ENCODE results near the gene OVOL3.

OVOL3 gene

DNA sequence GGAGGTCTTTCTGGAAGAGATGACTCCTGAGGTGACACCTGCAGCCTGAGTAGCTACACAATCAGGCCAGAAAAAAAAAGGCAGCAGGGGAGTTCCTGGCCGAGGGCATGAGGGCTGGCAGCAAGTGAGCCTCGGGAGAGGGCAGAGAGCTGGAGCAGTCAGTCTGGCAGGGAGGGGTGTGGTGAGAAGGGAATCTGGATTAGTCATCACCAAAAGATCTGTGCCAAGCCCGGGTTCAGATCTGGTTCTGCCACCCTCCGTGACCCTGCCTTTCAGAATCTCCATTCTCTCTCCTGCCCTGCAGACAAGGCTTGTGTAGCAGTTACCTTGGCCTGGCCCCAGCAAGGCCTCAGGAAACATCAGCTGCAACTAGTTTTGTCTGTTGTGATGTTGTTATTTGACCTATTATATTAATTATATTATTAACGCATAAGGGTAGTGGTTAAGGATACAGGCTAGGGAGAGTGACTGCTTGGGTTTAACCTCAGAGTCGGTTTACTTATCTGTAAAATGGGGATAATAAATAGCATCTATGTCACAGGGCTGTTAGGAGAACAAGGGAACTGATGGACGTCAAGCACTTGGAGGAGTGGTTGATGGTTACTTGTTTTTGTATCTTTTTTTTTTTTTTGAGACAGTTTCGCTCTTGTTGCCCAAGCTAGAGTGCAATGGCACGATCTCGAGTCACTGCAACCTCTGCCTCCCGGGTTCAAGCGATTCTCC lies 26.2 kb downstream of the OVOL3 start:
- DNase-seq, result peak; percentile 9

DNA sequence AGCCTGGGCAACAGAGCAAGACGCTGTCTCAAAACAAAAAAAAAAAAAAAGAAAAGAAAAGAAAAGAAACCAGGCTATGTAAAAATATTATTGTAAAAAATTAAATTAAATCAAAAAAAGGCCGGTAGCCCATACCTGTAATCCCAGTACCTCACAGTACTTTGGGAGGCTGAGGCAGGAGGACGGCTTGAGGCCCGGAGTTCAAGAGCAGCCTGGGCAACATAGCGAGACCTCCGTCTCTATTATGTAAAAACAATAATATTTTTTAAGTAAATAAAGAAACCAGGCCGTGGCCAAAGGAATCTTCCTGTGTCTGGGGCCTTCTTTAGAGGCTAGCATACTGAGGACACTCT lies 28.2 kb downstream of the OVOL3 start:
- DNase-seq, result no peak

DNA sequence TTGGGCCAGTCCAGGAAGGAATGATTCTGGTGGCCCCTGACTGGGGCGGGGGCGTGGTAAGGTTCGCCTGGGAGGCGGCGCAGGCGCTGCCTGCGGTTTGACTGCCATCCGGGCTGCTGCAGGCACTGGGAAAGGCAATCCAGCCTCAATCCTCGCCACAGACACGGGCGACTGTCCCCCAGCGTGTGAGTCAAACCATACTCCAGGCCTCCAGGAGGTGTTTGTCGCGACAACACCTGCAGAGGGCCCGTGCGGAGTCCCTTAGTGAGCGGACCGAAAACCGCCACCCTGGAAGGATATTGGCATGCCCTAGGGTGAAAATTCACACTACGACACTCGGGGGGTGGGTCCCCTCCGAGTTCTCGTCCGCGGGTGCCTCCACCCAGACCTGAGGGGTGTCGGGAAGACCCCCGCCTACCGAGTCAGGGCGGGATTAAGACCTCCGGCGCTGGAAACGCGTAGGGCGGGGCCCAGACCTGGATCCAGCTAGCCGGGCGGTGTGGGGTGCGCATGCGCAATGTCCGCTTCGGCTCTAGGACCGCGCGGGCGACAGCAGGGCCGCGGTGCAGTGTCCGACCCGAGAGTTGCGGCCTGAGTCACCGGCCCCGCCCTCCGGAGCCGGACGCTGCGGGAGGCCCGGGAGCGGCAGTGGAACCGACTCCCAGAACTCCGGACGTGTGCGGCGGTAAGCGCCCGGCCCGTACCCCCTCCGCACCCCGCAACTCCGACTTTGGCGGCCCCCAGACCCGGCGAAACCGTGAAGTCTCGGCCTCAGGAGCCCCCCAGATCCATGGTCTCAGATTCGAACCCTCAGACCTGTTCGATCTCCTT lies 28.7 kb downstream of the OVOL3 start, which contains the start of gene CAPNS1:
Gene CAPNS1, plus strand, starts transcription at position 594 of the 831 bp plus-strand sequence. CDS start 946 bp downstream, outside the sequence.
- peak; percentile 90 for DNase-seq

DNA sequence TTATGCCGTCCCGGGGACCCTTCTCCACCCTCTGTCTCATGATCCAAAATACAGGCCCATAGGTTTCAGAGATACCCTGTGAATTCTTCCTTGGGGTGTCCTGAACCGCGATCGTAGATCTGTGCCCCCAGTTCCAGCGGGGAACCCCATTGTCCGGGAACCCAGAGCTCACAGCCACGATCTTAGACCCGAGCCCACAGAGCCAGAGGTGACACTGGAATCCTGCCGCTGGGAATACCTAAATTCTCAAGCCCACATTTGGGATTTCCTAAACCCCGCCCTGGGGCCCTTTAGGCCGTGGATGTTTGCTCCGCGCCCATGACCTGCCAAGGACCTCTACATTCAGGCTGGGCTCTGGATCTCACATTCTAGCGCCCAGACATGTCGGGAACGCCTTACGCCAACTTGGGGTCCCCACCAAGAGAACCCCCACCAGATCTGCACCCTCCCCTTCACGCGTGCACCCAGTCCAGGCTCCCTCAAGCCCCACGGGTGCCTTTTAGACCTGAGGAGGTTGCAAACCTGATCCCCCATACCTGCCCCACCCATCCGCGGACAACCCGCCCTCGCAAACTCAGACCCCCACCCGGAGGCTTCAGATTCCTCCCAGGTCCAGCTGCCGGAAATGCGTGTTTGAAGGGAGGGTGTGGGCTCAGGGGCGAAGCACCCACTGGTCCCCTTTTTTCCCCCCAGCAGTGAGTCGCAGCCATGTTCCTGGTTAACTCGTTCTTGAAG lies 29.5 kb downstream of the OVOL3 start:
- peak; percentile 40 for DNase-seq

DNA sequence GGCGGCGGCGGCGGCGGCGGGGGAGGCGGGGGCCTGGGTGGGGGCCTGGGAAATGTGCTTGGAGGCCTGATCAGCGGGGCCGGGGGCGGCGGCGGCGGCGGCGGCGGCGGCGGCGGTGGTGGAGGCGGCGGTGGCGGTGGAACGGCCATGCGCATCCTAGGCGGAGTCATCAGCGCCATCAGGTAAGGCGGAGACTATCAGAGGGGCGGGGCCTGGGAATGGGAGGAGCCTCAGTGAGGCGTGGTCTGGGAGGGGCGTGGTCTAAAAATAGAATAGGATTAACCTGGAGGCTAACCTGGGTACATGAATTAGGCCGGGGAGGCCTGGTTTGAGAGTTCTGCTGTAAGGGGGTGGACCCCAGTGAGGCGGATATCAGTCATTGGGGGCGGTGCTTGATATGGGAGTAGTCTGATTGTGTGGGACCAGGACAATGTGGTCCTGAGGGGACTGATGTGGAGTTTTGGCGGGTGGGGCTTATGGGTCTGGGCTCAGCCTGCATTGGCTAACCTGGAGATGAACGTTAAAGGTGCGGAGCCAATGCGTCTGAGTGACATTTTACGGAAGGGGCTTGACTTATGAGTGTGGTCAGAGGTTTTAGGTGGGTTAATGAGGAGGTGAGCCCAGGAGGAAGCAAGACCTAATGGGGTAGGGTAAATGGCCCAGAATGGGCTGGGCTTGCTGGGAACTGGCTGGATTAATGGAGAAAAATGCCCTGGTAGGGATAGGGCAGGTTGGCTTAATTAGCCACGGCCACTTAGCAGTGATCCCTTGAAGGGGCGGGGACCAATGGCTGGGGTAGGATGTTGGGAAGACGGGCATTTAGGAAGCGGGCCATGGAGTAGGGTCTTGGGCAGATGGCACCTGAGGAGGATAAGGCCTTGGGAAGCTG lies 30.3 kb downstream of the OVOL3 start:
- peak; percentile 41 for DNase-seq

DNA sequence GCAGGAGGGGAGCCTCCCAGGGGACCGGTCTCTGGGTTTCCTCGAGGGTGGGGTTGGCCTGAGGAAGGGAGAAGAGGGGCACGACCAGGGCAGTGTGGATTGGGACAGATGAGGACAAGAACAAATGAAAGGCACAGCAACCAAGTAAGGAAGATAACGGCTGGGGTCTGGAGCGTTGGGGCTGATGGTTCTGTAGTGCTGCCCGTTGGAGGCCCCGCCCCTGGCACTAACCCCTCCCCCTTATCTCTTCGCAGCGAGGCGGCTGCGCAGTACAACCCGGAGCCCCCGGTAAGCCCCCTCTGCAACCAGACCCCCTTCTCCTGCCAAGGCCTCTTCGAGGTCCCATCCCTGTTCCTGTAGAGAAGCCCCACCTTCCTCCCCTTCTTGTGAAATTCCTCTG lies 31.1 kb downstream of the OVOL3 start:
- DNase-seq, result no peak

DNA sequence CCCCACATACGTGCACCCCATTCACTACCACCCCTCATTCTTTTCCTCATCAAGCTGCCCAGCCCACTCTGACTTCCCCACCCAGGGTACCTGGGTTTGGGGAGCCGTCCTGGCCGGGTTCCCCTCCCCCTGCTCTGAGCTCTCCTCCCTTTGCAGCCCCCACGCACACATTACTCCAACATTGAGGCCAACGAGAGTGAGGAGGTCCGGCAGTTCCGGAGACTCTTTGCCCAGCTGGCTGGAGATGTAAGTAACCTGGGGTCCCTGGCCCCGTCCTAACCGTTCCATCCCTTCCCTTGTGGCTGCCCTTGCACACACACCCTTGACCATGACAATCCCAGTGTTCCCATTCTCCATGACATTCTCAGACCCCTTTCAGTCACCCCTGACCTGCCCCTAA lies 31.6 kb downstream of the OVOL3 start:
- DNase-seq, result no peak

DNA sequence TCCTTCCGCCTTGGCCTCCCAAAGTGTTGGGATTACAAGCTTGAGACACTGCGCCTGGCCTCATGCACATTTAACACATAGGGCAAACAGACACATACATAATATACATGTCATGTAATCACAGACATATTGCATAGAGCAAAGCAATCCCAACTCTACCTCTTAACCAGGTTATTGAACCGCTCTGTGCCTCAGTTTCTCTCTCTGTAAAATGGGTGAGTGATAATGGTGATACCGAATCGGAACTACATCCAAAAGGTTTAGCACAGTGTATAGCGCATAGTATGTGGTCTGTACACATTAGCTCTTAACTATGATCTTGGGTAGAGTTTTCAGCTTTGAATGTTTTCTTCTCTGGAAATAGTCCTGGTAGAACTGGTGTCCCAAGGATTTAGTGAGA lies 33.7 kb downstream of the OVOL3 start:
- no peak for DNase-seq

DNA sequence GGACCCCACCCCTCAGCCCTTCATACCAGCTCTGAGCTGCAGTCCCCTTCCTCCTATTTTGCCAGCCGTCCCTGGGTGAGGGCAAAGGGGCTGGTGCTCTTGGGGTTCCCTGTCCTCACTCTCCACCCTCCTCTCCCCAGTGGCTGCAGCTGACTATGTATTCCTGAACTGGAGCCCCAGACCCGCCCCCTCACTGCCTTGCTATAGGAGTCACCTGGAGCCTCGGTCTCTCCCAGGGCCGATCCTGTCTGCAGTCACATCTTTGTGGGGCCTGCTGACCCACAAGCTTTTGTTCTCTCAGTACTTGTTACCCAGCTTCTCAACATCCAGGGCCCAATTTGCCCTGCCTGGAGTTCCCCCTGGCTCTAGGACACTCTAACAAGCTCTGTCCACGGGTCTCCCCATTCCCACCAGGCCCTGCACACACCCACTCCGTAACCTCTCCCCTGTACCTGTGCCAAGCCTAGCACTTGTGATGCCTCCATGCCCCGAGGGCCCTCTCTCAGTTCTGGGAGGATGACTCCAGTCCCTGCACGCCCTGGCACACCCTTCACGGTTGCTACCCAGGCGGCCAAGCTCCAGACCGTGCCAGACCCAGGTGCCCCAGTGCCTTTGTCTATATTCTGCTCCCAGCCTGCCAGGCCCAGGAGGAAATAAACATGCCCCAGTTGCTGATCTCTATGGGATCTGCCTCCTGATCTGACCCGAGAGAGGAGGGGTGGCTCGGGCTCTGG lies 38.9 kb downstream of the OVOL3 start:
- no peak for DNase-seq

DNA sequence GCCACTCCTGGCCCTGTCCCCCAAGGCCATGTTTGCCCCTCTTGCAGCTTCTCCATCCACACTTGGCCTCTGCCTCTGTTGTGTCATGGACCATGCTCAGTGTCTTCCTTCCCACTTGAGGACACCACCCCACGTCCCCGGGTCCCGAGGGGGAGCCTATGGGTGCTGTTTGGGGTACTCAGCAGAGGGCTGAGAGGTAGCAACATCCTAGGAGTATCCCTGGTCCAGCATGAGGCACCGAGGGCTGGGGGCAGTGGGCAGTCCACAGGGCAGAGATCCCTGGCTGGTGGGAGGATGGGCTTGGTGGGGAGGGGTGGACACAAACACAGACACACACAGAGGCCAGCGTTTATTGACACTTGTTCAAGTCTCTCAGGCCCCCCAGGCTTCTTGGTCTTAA lies 39.6 kb downstream of the OVOL3 start:
- DNase-seq, result no peak

DNA sequence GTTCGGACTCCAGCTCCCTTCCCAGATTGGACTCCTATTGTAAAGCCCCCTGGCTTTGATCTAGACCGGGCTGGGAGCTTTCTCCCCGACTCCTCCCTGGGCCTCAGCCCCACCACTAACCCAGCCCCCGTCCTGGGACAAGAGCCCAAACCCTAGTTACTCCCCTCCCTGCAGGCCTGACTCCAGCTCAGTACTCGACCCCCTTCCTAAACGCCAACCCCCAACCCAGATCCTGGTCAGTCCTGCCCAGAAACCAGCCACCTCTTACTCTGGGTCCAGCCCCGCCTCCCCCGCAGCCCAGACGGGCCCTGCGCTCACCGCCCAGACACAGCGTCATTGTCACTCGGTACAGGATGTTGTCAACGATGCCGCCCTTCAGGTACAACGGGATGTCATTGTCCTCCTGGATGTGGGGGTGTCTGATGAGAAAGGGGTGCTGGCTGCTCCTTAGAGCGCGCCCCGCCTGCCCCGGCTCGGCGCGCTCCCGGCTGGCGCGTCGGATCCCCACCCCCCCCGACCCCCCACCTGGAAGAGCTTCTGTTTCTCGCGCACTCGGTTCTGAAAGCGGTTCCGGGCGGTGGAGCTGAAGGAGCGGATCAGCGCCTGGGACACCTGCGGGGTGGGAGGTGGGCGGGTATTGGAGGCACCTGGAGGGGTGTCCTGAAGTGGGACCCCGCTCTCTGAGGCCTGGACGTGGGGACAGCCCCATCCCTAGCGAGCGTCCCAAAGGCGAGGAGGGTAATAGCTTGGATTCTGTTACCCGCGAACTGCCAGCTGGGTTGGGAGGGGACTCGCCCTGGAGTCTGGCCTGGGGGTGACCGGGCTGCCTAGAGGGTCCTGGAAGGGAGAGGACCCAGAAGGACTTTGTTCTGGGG lies 40.4 kb downstream of the OVOL3 start:
- no peak for DNase-seq

DNA sequence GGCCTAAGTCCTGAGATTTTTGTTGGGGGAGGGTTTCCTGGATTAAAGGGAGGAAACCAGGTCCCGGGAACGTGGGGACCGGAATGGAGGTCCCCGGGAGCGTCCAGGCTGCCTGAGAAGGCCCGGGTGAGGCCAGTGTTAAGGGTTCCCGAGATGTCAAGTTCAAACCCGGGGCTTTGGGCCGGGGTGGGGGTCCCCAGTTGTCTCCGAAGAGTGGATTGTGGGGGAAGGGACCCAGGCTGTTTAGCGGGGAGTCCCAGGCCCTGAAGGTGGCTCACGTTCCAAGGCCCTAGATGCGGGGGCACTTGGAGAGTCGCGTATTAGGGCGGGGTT lies 41.0 kb downstream of the OVOL3 start:
- DNase-seq, result no peak

DNA sequence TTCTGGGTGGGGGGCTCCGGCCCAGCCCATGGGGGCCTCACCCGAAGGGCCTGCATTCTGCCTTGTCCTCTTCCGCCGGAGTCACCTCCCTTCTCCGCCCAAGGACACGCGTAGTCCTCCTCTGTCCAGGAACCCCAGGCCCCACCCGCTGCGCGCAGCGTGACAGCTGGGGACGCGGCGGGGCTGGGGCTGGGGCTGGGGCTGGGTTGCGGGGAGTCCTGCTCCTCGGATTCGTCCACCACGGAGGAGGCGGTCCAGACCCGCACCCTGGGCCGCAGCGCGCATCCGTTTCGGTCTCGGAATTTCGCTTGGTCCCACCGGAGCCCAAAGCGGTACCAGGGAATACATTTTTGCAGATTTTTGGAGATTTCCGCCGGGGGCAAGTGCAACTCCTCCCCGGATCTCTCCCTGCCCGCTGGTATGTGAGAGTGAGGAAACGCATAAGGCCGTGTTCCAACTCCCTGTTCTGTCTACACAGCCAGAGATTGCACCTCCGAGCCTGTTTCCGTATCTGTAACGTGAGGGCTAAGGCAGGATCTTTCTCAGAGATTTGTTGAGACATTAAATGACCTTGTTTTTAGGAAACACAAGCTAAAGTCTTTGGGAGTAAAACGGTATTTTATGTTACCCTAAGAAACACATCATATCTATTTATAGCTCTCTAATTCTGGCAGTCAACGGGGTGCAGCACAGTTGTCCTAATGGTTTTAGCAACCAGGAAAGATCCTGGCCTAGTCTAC lies 41.6 kb downstream of the OVOL3 start, which contains the start of gene COX7A1:
Gene COX7A1, minus strand, starts transcription at position 96 of the 740 bp plus-strand sequence. Its CDS starts 40 bp downstream, at position 56.
- DNase-seq, result no peak

DNA sequence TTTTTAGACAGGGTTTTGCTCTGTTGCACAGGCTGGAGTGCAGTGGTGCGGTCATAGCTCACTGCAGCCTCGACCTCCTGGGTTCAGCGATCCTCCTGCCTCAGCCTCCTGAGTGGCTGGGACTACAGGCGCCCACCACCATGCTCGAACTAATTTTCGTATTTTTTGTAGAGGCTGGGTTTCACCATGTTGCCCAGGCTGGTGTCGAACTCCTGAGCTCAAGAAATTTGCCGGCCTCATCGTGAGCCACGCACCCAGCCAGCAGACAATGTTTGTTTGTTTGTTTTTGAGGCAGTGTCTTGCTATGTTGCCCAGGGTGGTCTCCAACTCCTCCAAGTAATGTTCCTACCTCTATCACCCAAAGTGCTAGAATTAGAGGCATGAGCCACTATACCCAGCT lies 42.2 kb downstream of the OVOL3 start:
- DNase-seq, result no peak

DNA sequence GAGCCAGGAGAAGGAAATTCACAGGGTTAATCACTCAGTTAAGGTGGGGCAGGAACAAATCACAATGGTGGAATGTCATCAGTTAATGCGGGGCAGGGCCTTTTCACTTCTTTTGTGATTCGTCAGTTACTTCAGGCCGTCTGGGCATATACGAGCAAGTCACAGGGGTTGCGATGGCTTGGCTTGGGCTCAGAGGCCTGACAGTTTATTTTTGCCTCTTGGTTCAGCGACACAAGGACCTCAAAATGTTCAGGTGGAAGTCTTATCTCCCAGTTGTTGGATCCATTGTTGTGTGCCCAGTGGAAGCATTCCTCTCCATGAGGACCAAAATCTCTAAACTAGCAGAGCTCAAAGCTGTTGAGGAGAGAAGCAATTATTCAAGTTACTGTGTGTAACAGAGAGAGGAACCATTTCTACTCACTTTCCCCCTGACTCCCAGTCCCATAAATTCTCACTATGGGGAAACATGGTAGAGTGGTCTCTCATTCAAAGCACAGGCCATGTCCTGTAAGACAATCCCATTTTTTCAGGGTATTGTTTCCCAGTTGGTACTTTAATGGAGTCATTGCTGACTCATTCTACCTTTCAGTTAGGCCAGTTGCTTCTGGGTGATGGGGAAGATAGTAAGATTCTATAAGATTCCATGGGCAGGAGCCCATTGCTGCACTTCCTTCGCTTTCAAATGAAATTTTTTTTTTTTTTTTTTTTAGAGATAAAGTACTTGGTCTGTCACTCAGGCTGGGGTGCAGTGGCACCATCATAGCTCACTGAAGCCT lies 50.1 kb downstream of the OVOL3 start:
- no peak for DNase-seq
